DOHH2 (cell line): ENCODE results near the gene STOML1.

Experiments used
- H3F3A ChIP-seq: fragments of 200-600 bp; sonication (generic), shearing (Covaris generic); 2 replicates; pipeline ENCODE4 v1.6.0; 2016; ENCODE audit warnings: antibody characterized with exemption, mild to moderate bottlenecking; ENCODE audit not compliant: control insufficient read depth, insufficient read depth
- H3K27ac ChIP-seq: fragments of 200-600 bp; sonication (generic); 2 replicates; pipeline ENCODE4 v1.5.1; 2014; ENCODE audit warnings: low read depth, mild to moderate bottlenecking, low read length, moderate library complexity
- H3K27me3 ChIP-seq: fragments of 200-600 bp; sonication (generic); 2 replicates; pipeline ENCODE4 v1.6.1; 2014; ENCODE audit warnings: mild to moderate bottlenecking, low read length, mixed read lengths; ENCODE audit not compliant: control insufficient read depth
- H3K36me3 ChIP-seq: fragments of 200-600 bp; sonication (generic); 2 replicates; pipeline ENCODE4 v1.6.1; 2014; ENCODE audit warnings: mild to moderate bottlenecking, low read length, moderate library complexity, mixed read lengths; ENCODE audit not compliant: control insufficient read depth
- H3K4me1 ChIP-seq: fragments of 200-600 bp; sonication (generic); 2 replicates; pipeline ENCODE4 v1.6.1; 2014; ENCODE audit warnings: mild to moderate bottlenecking, low read length, mixed read lengths; ENCODE audit not compliant: control insufficient read depth
- H3K4me2 ChIP-seq: fragments of 200-600 bp; sonication (generic); 2 replicates; pipeline ENCODE4 v1.6.0; 2014; ENCODE audit warnings: mild to moderate bottlenecking, low read length, moderate library complexity
- H3K4me3 ChIP-seq: fragments of 200-600 bp; sonication (generic); 2 replicates; pipeline ENCODE4 v1.5.1; 2014; ENCODE audit warnings: mild to moderate bottlenecking, low read length, mixed read lengths
- H3K79me2 ChIP-seq: fragments of 200-600 bp; sonication (generic); 2 replicates; pipeline ENCODE4 v1.6.1; 2014; ENCODE audit warnings: mild to moderate bottlenecking, low read length, mixed read lengths; ENCODE audit not compliant: control insufficient read depth
- H3K9me2 ChIP-seq: fragments of 200-600 bp; sonication (generic); replicated peaks from 2 replicates; pipeline ENCODE4 v1.6.1; 2014; ENCODE audit warnings: mild to moderate bottlenecking, low read length, mixed read lengths; ENCODE audit not compliant: control insufficient read depth
- H3K9me3 ChIP-seq: fragments of 200-600 bp; sonication (generic); 2 replicates; pipeline ENCODE4 v1.6.1; 2014; ENCODE audit warnings: antibody characterized with exemption, low read length, mixed read lengths; ENCODE audit not compliant: control insufficient read depth, insufficient read depth
- H4K20me1 ChIP-seq: fragments of 200-600 bp; sonication (generic); 2 replicates; pipeline ENCODE4 v1.6.0; 2014; ENCODE audit warnings: low read depth, mild to moderate bottlenecking, antibody characterized with exemption, low read length, moderate library complexity; ENCODE audit not compliant: control insufficient read depth, insufficient read depth
- CTCF ChIP-seq: fragments of 200-600 bp; sonication (generic); IDR thresholded peaks from one replicate; pipeline ENCODE4 v1.5.1; 2014; ENCODE audit warnings: antibody characterized with exemption, mild to moderate bottlenecking, low read depth, low read length; ENCODE audit not compliant: poor library complexity, severe bottlenecking
- EZH2phosphoT487 ChIP-seq: fragments of 200-600 bp; sonication (generic); IDR thresholded peaks from 2 replicates; pipeline ENCODE4 v1.6.1; 2017; ENCODE audit warnings: borderline replicate concordance, mild to moderate bottlenecking, antibody characterized with exemption, low read length, moderate library complexity, mixed read lengths

The STOML1 gene

DNA sequence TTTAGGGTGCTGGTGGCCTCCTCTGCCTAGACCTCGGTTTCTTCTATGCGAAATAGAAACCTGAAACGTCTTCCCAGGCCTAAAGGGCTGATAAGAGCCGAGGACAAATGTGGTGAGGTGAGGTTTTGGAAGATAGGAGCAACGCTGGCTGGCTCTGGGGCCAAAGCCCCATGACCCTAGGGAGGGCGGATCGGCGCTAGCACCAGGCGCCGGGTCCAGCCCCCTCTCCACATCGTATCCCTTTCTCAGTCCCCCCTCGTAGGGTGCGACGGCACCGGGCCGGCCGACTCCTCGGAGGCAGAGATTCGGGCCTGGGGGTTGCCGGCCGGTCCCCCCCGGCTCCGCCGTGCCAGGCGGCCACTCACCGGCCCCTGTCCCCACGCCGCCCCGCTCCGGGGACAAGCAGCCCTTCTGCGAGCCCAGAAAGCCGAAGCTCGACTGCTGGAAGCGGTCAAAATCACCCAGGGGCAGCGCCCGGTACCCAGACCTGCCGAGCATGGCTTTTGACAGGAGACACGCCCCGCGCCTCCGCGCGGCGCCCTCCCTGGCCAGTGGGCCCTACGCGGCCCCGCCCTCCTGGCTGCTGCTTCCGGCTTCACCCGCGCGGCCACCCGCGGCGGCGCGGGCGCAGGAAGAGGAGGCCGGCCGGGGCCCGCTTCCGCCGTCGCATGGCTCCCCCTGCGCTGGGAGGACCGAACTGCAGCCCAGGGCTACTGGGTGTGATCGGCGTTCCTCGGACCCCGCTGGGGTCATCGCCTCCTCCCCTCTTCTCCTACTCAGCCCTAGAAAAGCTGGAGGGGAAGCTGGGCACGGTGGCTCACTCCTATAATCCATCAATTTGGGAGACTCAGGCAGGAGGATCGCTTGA is at the start of gene STOML1:
STOML1 (minus strand) TSS at position 570 of the 868 bp plus-strand sequence; CDS start at position 498, 72 bp downstream.
- Histone ChIP-seq H3K9me2 (no peaks in the 10 kb centered on the region), H3K27me3 (no peaks in the 10 kb centered on the region), H3K9me3 (no peaks in the 10 kb centered on the region), H3K4me2 (peak within 1 kb of the TSS; percentile 89), H3K27ac (no peak within 1 kb of the TSS), H4K20me1 (no peaks in the 10 kb centered on the region), H3K36me3 (no peaks in the 10 kb centered on the region), H3K79me2 (peaks cover 8% of the 10 kb centered on the region), H3K4me1 (peaks cover 39% of the 10 kb centered on the region), H3K4me3 (peak within 1 kb of the TSS; percentile 91), H3F3A (no peaks in the 10 kb centered on the region)
- TF ChIP-seq CTCF (peak; percentile 79), EZH2phosphoT487 (no peak)

DNA sequence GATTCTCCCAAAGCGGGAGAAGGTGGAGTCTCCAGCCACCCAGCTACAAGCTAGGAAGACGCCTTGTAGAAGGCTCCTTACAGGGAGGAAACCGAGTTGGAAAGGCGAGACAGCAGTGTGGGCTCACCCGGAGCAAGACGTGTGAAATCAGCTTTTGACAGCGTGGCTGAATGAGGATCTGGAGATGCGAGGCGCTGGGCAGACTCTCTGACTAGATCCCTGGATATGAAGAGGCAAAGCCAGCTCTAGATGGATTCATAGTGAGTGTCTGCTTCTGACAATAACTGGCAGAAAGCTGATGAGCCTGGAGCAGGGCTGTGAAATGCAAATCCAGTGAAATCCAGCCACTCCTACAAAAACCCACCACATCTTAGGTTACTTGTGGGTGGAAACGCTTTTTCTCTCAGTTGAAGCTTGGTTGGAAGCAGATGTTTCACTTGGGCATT is 49.2 kb upstream of the STOML1 start:
- Histone ChIP-seq H3K4me1 (no peaks in the 10 kb centered on the region), H3K4me3 (no peak overlapping the region), H3K27ac (no peak overlapping the region), H3K27me3 (no peaks in the 10 kb centered on the region), H4K20me1 (no peaks in the 10 kb centered on the region; the same call in 1 of the 2 replicates), H3K36me3 (no peaks in the 10 kb centered on the region), H3K9me2 (no peaks in the 10 kb centered on the region), H3K9me3 (no peaks in the 10 kb centered on the region), H3K4me2 (no peak overlapping the region), H3K79me2 (no peaks in the 10 kb centered on the region), H3F3A (no peaks in the 10 kb centered on the region)
- TF ChIP-seq CTCF: no peak
- TF ChIP-seq EZH2phosphoT487: no peak

DNA sequence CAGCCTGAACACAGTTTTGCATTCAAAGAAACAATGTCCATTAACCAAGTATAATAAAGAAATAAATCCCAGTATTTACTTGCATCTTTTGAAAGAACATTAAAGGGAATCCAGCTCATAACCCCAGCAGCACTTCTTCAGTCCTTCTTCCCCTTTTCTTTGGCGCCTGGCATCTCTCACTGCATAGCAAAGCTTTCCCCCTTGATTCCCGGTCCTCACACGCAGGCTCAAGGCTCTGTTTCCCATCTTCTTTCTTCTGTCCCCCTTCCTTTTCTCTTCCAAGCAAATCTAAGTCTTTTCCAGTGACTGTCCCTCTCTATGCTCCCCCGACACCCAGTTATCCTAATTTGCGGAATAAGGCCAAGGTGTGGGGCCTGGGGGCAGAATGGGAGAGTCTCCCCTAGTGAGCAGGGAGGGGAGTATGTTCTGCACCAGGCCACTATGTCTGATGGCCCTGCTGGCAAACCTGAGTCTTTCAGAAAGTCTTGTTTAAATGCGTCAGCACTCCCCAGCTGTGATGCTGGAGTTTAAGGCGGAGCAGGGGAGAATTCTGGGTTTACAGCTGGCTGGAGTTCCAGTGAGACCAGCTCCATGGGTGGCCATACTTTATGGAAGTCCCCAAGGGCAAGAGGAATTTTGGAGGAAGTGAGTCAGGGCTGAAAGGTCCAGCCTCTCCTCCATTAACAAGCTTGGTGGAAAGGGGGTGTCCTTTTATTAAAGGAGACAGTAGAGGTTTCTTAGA is 48.2 kb upstream of the STOML1 start:
- Histone ChIP-seq H3K9me2 (no peaks in the 10 kb centered on the region), H3K36me3 (no peaks in the 10 kb centered on the region), H3K27me3 (no peaks in the 10 kb centered on the region), H3F3A (no peaks in the 10 kb centered on the region), H3K9me3 (no peaks in the 10 kb centered on the region), H3K79me2 (no peaks in the 10 kb centered on the region), H3K4me2 (no peak overlapping the region), H3K4me3 (no peak overlapping the region), H4K20me1 (no peaks in the 10 kb centered on the region; the same call in 1 of the 2 replicates), H3K4me1 (no peaks in the 10 kb centered on the region), H3K27ac (no peak overlapping the region)
- TF ChIP-seq CTCF (no peak), EZH2phosphoT487 (no peak)
